HG02610 (cell line): ENCODE data around the gene SECISBP2.

Source experiments
- ATAC-seq: cut with Tn5 transposase; IDR thresholded peaks from one replicate; pipeline ENCODE4 v1.9.1; 2021; ENCODE audit warnings: mild to moderate bottlenecking, moderate library complexity; ENCODE audit not compliant: unreplicated experiment

Gene SECISBP2

GRCh38 chr9:89400403-89401116 is 82.3 kb downstream of the SECISBP2 start:
- ATAC-seq: peak; percentile 71

GRCh38 chr9:89402695-89403427 is 84.6 kb downstream of the SECISBP2 start:
- no peak for ATAC-seq

DNA sequence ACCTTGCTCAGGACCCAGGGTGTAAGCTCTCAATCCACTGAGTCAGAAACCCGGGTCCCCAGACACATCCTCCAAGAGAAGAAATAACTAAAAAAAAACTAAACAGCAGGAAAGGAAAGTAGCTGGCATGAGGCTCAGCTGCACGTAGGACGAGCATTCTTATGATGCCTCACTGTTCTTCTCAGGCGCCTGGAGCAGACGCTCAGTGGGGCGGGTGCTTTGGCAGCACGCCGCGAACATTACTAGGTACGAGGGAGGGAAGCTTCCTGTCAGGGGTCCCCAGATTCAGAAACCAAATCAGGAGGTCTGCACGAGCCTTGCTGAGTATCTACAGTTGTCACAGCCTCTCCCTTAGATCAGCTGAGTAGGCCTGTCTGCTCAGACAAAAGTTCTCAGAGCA is 85.8 kb downstream of the SECISBP2 start:
- ATAC-seq: no peak

DNA sequence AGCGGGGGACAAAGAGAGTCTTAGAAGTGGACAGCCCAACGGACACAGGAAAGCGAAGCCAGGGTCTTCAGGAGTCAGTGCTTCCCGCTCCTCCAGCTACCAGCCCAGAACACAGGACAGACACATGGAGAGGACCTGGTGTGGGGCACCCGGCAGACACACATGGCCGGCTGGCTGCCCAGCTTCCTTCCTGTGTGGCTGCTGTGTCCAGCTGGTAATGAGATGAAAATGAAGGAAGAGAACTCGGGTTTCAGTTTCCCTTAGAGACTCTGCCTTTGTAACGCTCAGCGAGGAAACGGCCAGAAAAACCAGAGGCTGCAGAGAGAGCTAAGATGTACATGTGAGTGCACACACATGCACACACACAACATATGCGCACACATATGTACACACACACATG is 87.5 kb downstream of the SECISBP2 start:
- peak; percentile 47 for ATAC-seq

DNA sequence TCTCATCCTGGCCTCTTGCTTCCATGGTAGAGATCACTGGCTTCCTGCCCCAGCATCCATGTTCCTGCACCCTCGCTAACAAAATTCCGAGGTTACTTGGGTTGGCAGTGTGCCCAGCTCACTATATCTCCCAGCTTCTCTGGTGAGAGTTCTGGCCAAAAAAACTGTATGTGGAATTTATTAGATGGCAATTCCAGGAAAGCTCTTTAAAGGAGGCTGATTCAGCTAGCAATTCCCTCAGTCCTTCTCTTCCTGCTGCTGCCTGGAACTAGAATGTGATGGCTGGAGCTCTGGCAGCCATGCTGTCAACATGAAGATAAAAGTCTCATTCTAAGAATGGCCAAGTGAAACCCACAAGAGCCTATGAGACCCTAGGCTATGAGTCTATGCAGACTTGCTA is 88.8 kb downstream of the SECISBP2 start:
- no peak for ATAC-seq

- no peak for ATAC-seq
Measured at GRCh38 chr9:89408628-89409101, 90.4 kb downstream of the SECISBP2 start.
